BE2C (cell line): ENCODE data around the gene UBE3B.

Experiments
- DNase-seq: peaks from one replicate; pipeline ENCODE4 v3.0.0-alpha.2; 2020
- H3K27me3 ChIP-seq: fragments of 250-450 bp; sonication (Bioruptor Pico); 2 replicates; pipeline ENCODE4 v1.5.1; 2020; ENCODE audit warnings: mild to moderate bottlenecking
- H3K36me3 ChIP-seq: fragments of 250-450 bp; sonication (Bioruptor Pico); 2 replicates; pipeline ENCODE4 v1.5.1; 2020; ENCODE audit warnings: mild to moderate bottlenecking
- H3K4me1 ChIP-seq: fragments of 250-450 bp; sonication (Bioruptor Pico); 2 replicates; pipeline ENCODE4 v1.5.1; 2020
- H3K4me3 ChIP-seq: 2 replicates; pipeline ENCODE4 v1.5.1; 2011; ENCODE audit warnings: low read depth, low read length
- H3K9me3 ChIP-seq: fragments of 250-450 bp; sonication (Bioruptor Pico); 2 replicates; pipeline ENCODE4 v1.5.1; 2020
- CTCF ChIP-seq: IDR thresholded peaks from 2 replicates; pipeline ENCODE4 v1.5.1; 2012; ENCODE audit warnings: mild to moderate bottlenecking, low read depth, low read length

The UBE3B gene

GRCh38 chr12:109448272-109448671, 29.2 kb upstream of the UBE3B start:
- TF ChIP-seq CTCF: no peak
- Histone ChIP-seq H3K4me1 (no peaks in the 10 kb centered on the region), H3K27me3 (no peaks in the 10 kb centered on the region), H3K36me3 (peaks cover 23% of the 10 kb centered on the region), H3K4me3 (no peak overlapping the region), H3K9me3 (no peaks in the 10 kb centered on the region)
- DNase-seq: no peak

- H3K36me3 ChIP-seq: peaks cover 23% of the 10 kb centered on the region
- H3K4me1 ChIP-seq: no peaks in the 10 kb centered on the region
- no peak overlapping the region for H3K4me3 ChIP-seq
- H3K9me3 ChIP-seq: no peaks in the 10 kb centered on the region
- DNase-seq: no peak
- TF ChIP-seq CTCF: no peak
- H3K27me3 ChIP-seq: no peaks in the 10 kb centered on the region
Measured at GRCh38 chr12:109448707-109449390, 28.6 kb upstream of the UBE3B start.

DNA sequence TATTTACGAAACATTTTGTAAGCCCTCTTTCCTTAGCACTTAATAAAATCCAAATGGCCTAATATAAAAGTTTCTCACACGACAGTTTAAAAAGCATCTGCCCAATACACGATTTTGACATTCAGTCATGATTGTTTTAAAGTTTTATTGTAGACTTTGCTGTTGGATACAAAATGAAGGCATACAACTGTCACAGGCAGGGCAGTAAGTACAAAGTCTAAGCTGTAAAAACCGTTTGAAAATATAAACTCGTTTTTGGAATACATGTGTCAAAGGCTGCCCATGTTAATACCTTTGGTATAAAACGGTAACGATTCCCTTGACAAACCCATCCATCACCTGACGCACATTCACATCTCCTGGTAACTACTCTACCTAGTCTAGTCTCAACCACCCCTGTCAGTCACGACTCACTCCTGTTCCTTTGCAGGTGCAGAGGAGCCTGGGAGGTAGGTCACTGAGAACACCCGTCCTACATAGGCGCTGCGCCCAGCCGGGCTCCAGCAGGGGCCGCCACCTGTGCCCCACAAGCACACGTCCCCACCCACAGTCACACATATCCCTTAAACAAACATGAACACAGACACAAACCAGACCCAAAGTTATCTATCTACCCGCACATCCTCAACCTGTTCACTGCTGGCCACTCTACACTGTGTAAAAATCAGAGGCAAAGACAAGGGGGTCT, 27.4 kb upstream of the UBE3B start:
- Histone ChIP-seq H3K4me1 (no peaks in the 10 kb centered on the region), H3K9me3 (no peaks in the 10 kb centered on the region), H3K36me3 (peaks cover 23% of the 10 kb centered on the region), H3K27me3 (no peaks in the 10 kb centered on the region), H3K4me3 (no peak overlapping the region)
- no peak for TF ChIP-seq CTCF
- DNase-seq: no peak

- Histone ChIP-seq H3K4me1 (no peaks in the 10 kb centered on the region), H3K4me3 (no peak overlapping the region), H3K9me3 (no peaks in the 10 kb centered on the region), H3K36me3 (peaks cover 31% of the 10 kb centered on the region), H3K27me3 (no peaks in the 10 kb centered on the region)
- no peak for TF ChIP-seq CTCF
- no peak for DNase-seq
Measured at GRCh38 chr12:109450980-109451379, 26.5 kb upstream of the UBE3B start.

GRCh38 chr12:109451400-109451799, 26.0 kb upstream of the UBE3B start:
- TF ChIP-seq CTCF: no peak
- Histone ChIP-seq H3K4me3 (no peak overlapping the region), H3K9me3 (no peaks in the 10 kb centered on the region), H3K4me1 (no peaks in the 10 kb centered on the region), H3K36me3 (peaks cover 32% of the 10 kb centered on the region), H3K27me3 (no peaks in the 10 kb centered on the region)
- no peak for DNase-seq

DNA sequence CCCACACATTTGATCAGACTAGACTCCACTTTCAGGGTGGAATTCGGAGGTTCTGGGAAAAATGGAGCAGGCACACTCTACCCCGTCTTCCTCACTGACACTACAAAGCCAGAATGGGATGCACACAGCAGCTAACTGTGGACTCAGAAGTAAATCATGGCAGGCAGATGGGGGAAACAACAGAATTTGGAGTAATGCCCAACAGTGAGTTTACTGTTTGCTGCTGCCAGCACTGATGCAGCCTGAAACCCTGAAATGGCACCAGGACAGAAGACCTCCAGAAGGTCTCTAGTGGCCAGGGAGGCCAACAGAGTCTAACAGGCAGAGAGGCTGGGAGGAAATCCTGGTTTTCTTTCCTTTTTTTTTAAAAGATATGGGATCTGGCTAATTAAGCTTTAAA, 24.9 kb upstream of the UBE3B start:
- DNase-seq: no peak
- H3K9me3 ChIP-seq: no peaks in the 10 kb centered on the region
- peaks cover 41% of the 10 kb centered on the region for H3K36me3 ChIP-seq
- no peak overlapping the region for H3K4me3 ChIP-seq
- no peaks in the 10 kb centered on the region for H3K4me1 ChIP-seq
- H3K27me3 ChIP-seq: no peaks in the 10 kb centered on the region
- no peak for TF ChIP-seq CTCF
